ENCODE data around the gene C18orf54.

Gene C18orf54

GRCh38 chr18:54387631-54388030, 29.9 kb downstream of the C18orf54 start:
- DNase-seq = no peak

DNA sequence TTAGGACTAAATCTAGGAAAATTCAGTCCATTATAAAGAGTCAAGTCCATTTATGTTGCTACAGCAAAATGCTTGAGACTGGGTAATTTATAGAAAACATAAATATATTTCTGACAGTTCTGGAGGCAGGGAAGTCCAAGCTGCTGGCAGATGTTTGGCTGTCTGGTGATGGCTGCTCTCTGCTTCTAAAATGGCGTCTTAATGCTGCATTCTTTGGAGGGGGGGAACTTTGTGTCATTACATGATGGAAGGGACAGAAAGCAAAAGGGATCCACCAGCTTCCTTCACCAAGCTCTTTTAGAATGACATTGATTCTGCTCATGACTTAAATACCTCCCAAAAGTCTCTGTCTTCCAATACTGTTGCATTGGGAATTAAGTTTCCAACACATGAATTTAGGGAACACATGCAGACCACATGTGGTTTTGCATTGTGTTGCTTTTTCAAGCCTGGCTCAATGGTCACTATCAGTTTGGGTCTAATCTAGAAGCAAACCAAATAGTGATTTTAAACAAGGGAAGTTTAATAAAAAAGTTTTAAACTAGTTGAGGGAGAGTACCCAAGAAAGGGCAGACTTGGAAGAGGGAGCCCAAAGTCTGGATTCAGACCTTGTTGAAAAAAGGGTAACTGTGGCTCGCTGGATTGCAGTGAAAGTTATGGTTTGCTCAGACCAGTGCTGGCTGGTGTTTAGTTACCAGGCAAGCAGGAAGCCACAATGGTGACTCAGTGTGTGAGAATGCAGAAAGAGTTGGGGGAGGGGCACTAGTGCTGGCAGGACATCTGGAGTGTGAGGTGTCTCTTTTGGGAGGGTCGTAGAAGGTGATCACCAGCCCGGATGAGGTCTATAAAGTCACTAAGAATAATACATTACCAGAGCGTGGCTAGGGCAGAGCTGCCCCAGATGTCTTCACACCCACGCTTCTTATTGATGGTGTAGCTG, 30.8 kb downstream of the C18orf54 start:
- DNase-seq = no peak

DNA sequence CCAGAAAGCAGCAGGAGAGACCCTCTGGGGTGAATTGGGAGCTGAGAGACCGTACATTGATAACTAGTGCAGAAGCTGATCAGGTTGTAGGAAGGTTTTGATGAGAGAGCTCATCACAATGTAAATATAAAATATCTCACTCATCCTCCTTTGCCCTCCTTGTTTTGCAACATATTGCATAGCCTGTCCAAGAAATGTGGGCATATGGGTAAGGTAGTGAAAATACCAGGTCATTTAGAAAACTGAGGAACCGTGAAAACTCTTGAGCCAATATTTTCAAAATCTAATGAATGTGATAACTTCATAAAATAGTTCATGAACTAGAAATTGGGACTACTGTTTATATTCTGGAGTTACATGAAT, 31.4 kb downstream of the C18orf54 start:
- DNase-seq = no peak

GRCh38 chr18:54390838-54391237, 33.1 kb downstream of the C18orf54 start:
- DNase-seq = no peak

- DNase-seq = peak; percentile 82
These were observed 34.9 kb downstream of the C18orf54 start for GRCh38 chr18:54392543-54393023.

DNA sequence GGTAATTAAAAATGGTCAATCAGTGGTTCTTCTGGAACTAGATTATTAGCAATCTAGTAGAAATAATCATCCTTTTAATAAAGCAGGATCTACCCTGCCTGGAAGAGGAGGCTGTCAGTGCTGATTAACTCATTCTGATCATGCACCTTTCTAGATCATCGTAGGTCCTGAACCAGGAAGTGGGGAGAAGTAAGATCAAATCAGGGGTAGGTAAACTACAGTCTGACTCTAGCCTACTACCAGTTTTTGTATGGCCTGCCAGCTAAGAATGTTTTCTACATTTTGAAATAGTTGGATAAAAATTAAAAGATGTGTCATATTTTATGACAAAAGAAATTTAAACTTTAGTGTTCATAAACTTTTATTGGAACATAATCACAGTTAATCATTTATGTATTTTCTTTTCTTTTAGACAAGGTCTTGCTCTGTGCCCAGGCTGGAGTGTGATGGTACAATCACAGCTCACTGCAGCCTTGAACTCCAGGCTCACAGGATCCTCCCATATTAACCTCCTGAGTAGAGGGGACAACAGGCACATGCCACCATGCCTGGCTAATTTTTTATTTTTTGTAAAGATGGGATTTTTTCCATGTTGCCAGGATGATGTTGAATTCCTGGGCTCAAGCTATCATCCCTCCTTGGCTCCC, 36.1 kb downstream of the C18orf54 start:
- no peak for DNase-seq

DNA sequence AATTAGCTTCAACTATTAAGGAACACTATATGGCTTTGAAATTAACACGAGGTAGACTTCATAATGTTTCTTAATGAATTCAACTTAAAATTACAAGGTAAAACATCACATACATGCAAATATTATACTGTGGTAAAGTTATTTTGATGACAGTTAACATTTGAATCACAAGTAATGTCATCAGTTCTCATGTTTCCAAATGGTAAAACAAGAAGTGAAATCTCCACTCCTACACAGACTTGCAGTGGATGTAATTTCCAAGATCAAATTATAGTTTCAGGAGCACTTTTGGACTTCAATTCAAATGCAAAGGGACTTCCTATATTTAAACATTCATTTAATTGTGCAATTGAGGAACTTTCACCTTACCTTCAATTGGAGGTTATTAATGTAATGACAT, 39.1 kb downstream of the C18orf54 start:
- no peak for DNase-seq

- DNase-seq = no peak
These were observed 47.6 kb downstream of the C18orf54 start for GRCh38 chr18:54405290-54405689.

- DNase-seq = no peak
These were observed 54.1 kb downstream of the C18orf54 start for GRCh38 chr18:54411781-54412180.

GRCh38 chr18:54415086-54415485, 57.4 kb downstream of the C18orf54 start:
- DNase-seq = no peak

GRCh38 chr18:54416436-54416835, 58.7 kb downstream of the C18orf54 start:
- DNase-seq = no peak

GRCh38 chr18:54423831-54424230, 66.1 kb downstream of the C18orf54 start:
- no peak for DNase-seq

GRCh38 chr18:54426085-54426665, 68.5 kb downstream of the C18orf54 start:
- DNase-seq = no peak
